GM15510 (cell line): ENCODE data around the gene GALNT6.

Source experiments
- POLR2A ChIP-seq: IDR thresholded peaks from 3 replicates; pipeline ENCODE4 v1.6.1; 2011; ENCODE audit warnings: borderline replicate concordance; ENCODE audit not compliant: insufficient read length; ENCODE audit errors: extremely low read depth

Gene GALNT6

GRCh38 chr12:51393676-51394545 lies 2.7 kb upstream of the GALNT6 start:
- TF ChIP-seq POLR2A = no peak

GRCh38 chr12:51392556-51393237 lies 1.5 kb upstream of the GALNT6 start:
- peak; percentile 36 for TF ChIP-seq POLR2A

- no peak for TF ChIP-seq POLR2A
Measured at GRCh38 chr12:51390891-51391282, 319 bp downstream of the GALNT6 start.

- TF ChIP-seq POLR2A = no peak
Measured at GRCh38 chr12:51390457-51390856, 749 bp downstream of the GALNT6 start.

- no peak for TF ChIP-seq POLR2A
Measured at GRCh38 chr12:51389302-51389999, 1.8 kb downstream of the GALNT6 start.

GRCh38 chr12:51388846-51389245 lies 2.4 kb downstream of the GALNT6 start:
- TF ChIP-seq POLR2A = no peak

- no peak for TF ChIP-seq POLR2A
Measured at GRCh38 chr12:51388069-51388799, 3.0 kb downstream of the GALNT6 start.

GRCh38 chr12:51386351-51386750 lies 4.9 kb downstream of the GALNT6 start:
- no peak for TF ChIP-seq POLR2A

GRCh38 chr12:51383269-51383905 lies 7.8 kb downstream of the GALNT6 start:
- TF ChIP-seq POLR2A = no peak

GRCh38 chr12:51382173-51382572 lies 9.0 kb downstream of the GALNT6 start:
- TF ChIP-seq POLR2A = no peak

GRCh38 chr12:51381226-51382079 lies 9.8 kb downstream of the GALNT6 start:
- no peak for TF ChIP-seq POLR2A

- no peak for TF ChIP-seq POLR2A
Measured at GRCh38 chr12:51379571-51379970, 11.6 kb downstream of the GALNT6 start.

GRCh38 chr12:51378749-51379148 lies 12.5 kb downstream of the GALNT6 start:
- no peak for TF ChIP-seq POLR2A

- TF ChIP-seq POLR2A = no peak
Measured at GRCh38 chr12:51377099-51377984, 13.9 kb downstream of the GALNT6 start.
